H1 (cell line): ENCODE results near the gene MED29. TPM values are rescaled to one million over a fixed set of nuclear protein-coding genes. Genes with fewer than 3 reads are reported as not detected.

Experiments used
- EGR1 ChIP-seq: IDR thresholded peaks from 2 replicates; pipeline ENCODE4 v1.6.1; 2011; ENCODE audit warnings: low read depth, low read length, borderline replicate concordance
- polyA plus RNA-seq, 7 experiments: library from polyadenylated mRNA; depleted of rRNA in 3 of 7; stranded (reverse) in 5 of 7; unstranded in 2 of 7; fragments of >200 nt in 5 of 7; fragments of 200-250 nt in 2 of 7; gene quantifications; 1 replicate in 5 of 7; 2 replicates in 1 of 7; 4 replicates in 1 of 7; pipeline versions ENCODE4 v1.2.1 to v1.2.3, GENCODE V29; 2011 to 2013; ENCODE audit warnings: missing spikeins in 2 of 7, mixed read lengths in 2 of 7
- total RNA-seq: library from RNA; stranded (reverse); fragmentation: NEBNext Ultra II Directional; extraction: Animal tissue kit (Norgen Biotek cat#: 25700); gene quantifications from 2 replicates; pipeline ENCODE4 v1.2.1, GENCODE V29; 2021

The MED29 gene
- total and polyA plus RNA-seq, 2 of the 8 experiments (the other 6 are each of a cell fraction or from before 2014, with no cell fraction given), result 31.1 to 52.5 TPM

DNA sequence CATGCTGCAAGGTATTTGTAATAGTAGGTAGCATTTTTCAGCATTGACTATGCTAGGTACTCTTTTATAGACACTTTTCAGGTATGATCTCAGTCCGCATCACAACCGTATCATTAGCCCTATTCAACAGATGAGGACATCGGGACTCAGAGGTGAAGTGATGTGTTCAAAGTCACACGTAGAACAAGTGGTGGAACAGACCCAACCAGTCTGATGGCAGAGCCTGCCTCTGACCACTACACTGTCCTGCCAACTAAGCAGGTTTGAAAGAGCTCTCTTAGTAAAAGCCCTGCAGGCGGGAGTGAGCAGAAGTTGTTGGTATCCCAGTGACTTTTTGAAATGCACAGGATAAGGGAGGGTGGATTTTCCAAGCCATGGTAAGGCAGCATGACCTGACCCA, 20.4 kb upstream of the MED29 start (continued):
- TF ChIP-seq EGR1, result no peak
- TF ChIP-seq, all 59 proteins: peak for 0
